HepG2 (cell line): Measurements from ENCODE around the gene LSM14B. TPM values are rescaled to one million over a fixed set of nuclear protein-coding genes. Genes with fewer than 3 reads are reported as not detected.

ENCODE experiments used
- CEBPG ChIP-seq: IDR thresholded peaks from 2 replicates; pipeline ENCODE4 v1.6.1; 2016
- DNMT3B ChIP-seq: conservative IDR thresholded peaks from 2 replicates; pipeline ENCODE4 v1.6.1; 2016; ENCODE audit warnings: missing biosample characterization, control low read depth
- EEA1 ChIP-seq: sonication (generic); formaldehyde crosslinking; IDR thresholded peaks from 2 replicates; pipeline ENCODE4 v1.5.1; 2020; ENCODE audit warnings: mild to moderate bottlenecking, missing genetic modification reagents, borderline replicate concordance
- ERF ChIP-seq: IDR thresholded peaks from 2 replicates; pipeline ENCODE4 v1.6.1; 2018; ENCODE audit warnings: missing biosample characterization, missing genetic modification reagents
- GATAD1 ChIP-seq: IDR thresholded peaks from 2 replicates; pipeline ENCODE4 v1.6.1; 2016; ENCODE audit warnings: missing genetic modification reagents, missing compliant biosample characterization
- GLI4 ChIP-seq: sonication (generic); formaldehyde crosslinking; IDR thresholded peaks from 2 replicates; pipeline ENCODE4 v1.5.1; 2020; ENCODE audit warnings: missing genetic modification reagents, mild to moderate bottlenecking, moderate library complexity, borderline replicate concordance
- MAZ ChIP-seq, 2 experiments: sonication (generic) in 1 of 2; formaldehyde crosslinking in 1 of 2; IDR thresholded peaks; 2 replicates each; pipeline versions ENCODE4 v1.5.0 to v1.6.1; 2012 to 2020; ENCODE audit warnings: low read depth in 2 of 2, mild to moderate bottlenecking in 2 of 2, borderline replicate concordance in 1 of 2, improper control_type of control experiment in 1 of 2, low read length in 1 of 2, missing genetic modification reagents in 1 of 2, moderate library complexity in 1 of 2
- NFATC3 ChIP-seq: sonication (generic); formaldehyde crosslinking; IDR thresholded peaks from 2 replicates; pipeline ENCODE4 v1.5.1; 2020; ENCODE audit warnings: mild to moderate bottlenecking, missing genetic modification reagents
- SMAD1 ChIP-seq: sonication (generic); formaldehyde crosslinking; IDR thresholded peaks from 2 replicates; pipeline ENCODE4 v1.4.0; 2020; ENCODE audit warnings: missing genetic modification reagents, low read depth, mild to moderate bottlenecking, borderline replicate concordance
- SP1 ChIP-seq, 2 experiments: fragments of 450-650 bp in 1 of 2; sonication (generic) in 1 of 2; formaldehyde crosslinking in 1 of 2; IDR thresholded peaks; 2 replicates each; pipeline versions ENCODE4 v1.4.0 to v1.6.1; 2016 to 2020; ENCODE audit warnings: missing genetic modification reagents in 1 of 2
- ZBTB40 ChIP-seq, 2 experiments: fragments of 450-650 bp in 1 of 2; sonication (generic) in 1 of 2; formaldehyde crosslinking in 1 of 2; IDR thresholded peaks; 2 replicates each; pipeline versions ENCODE4 v1.6.1 to v1.8.0; 2016 to 2022; ENCODE audit warnings: antibody characterized with exemption in 1 of 2, mild to moderate bottlenecking in 1 of 2, missing genetic modification reagents in 1 of 2
- ZNF589 ChIP-seq: sonication (generic); formaldehyde crosslinking; conservative IDR thresholded peaks from 2 replicates; pipeline ENCODE4 v1.8.0; 2022; ENCODE audit warnings: mild to moderate bottlenecking, moderate library complexity, missing genetic modification reagents
- ZSCAN22 ChIP-seq: sonication (generic); formaldehyde crosslinking; IDR thresholded peaks from 2 replicates; pipeline ENCODE4 v1.4.0; 2020; ENCODE audit warnings: mild to moderate bottlenecking, missing genetic modification reagents
- polyA plus RNA-seq, 8 experiments: library from polyadenylated mRNA; depleted of rRNA in 3 of 8; stranded (reverse) in 7 of 8; unstranded in 1 of 8; fragments of >200 nt; fragmentation: Illumina TruSeq in 4 of 8; extraction: Trizol in 4 of 8; gene quantifications; 2 replicates each; pipeline versions ENCODE4 v1.2.1 to v1.2.3, GENCODE V29; 2011 to 2016; ENCODE audit warnings: low read depth in 4 of 8, missing spikeins in 1 of 8, mixed read lengths in 1 of 8; ENCODE audit not compliant: insufficient read depth in 1 of 8
- total RNA-seq, 5 experiments: library from RNA; depleted of rRNA; stranded (reverse); fragments of >200 nt; fragmentation: Illumina TruSeq; extraction: Trizol; gene quantifications; 2 replicates each; pipeline ENCODE4 v1.2.3, GENCODE V29; 2016; ENCODE audit warnings: low read depth in 1 of 5

Gene LSM14B
- total and polyA plus RNA-seq, 2 of the 13 experiments (the other 11 are each of a cell fraction or from before 2014, with no cell fraction given): 43.3 to 79.2 TPM

GRCh38 chr20:62119591-62120364 lies 2.5 kb upstream of the LSM14B start (continued):
- peak; percentile 61; the same call in 1 of the 2 replicates for TF ChIP-seq MAZ (IDR thresholded peaks at IDR 0.05; ENCODE audit: borderline replicate concordance, low read depth, low read length)
- no peak for TF ChIP-seq MAZ (CRISPR knock-in tag; IDR thresholded peaks at IDR 0.05; ENCODE audit: low read depth)
- TF ChIP-seq NFATC3 (CRISPR knock-in tag): peak; percentile 79; the same call in 1 of the 2 replicates
- no peak for TF ChIP-seq ZSCAN22 (CRISPR knock-in tag)
- TF ChIP-seq DNMT3B: no peak
- 0 out of 2 replicates have a peak, but pooled peaks have one; percentile 50 for TF ChIP-seq SMAD1 (CRISPR knock-in tag)
- no peak for TF ChIP-seq ZBTB40 (IDR thresholded peaks at IDR 0.05)
- TF ChIP-seq ZBTB40 (CRISPR knock-in tag; IDR thresholded peaks at IDR 0.05): no peak; the same call in none of the 2 replicates
- TF ChIP-seq EEA1 (CRISPR knock-in tag): no peak
- no peak for TF ChIP-seq SP1 (IDR thresholded peaks at IDR 0.05)
- TF ChIP-seq SP1 (CRISPR knock-in tag; IDR thresholded peaks at IDR 0.05): no peak
- 0 out of 2 replicates have a peak, but pooled peaks have one; percentile 65 for TF ChIP-seq GLI4 (CRISPR knock-in tag)
- no peak for TF ChIP-seq ZNF589
- TF ChIP-seq CEBPG (CRISPR knock-in tag): peak; percentile 41; the same call in 1 of the 2 replicates
- TF ChIP-seq ERF (CRISPR knock-in tag): peak; percentile 78; the same call in 1 of the 2 replicates
- peak; percentile 46; the same call in 1 of the 2 replicates for TF ChIP-seq GATAD1 (CRISPR knock-in tag)
